ENCODE results near the gene FAM181B. TPM values are rescaled to one million over a fixed set of nuclear protein-coding genes. Genes with fewer than 3 reads are reported as not detected.
"Not testable (repeated sequence)": the region's sequence is repeated elsewhere in the genome, so short reads cannot be mapped to it uniquely, and the experiment has no call there.

The FAM181B gene
- total RNA-seq, 1 experiment from 2014 or later, result 0.69 TPM

DNA sequence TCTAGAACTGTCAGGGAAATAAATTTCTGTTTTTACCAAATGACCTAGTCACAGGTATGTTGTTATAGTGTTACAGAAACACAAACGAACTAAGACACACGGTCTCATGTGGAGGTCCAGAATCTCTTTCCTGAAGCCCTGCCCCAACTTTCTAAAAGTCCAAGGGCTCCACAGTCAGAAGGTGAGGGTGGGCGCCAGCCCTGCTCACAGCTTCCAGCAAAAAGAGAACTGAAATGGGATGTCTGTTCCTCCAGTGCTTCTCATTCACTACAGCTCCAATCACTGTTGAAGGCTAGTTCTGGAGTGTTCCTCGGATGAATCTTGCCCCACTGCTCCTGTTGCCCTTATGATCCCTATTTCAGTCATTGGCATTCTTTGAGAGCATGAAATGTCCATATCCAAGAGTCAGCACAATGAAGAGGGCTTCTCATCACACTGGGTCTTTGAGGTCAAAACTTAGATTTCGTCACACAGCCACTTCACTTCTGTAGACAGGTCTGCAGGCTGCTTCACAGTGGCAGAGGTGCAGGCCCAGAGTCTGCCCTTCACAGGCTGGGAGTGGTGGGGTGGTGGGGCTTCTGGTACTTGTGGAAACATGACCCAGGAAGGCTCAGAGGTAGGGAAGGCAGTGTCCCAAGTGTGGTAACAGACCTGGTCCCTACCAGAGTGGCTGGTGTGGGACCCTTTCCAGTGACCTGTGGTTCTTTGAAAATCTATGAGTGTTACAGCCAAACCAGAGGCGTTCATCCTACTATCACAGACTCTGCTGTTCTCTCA lies 34.9 kb downstream of the FAM181B start:
- H3K9me3 ChIP-seq (ENCODE audit: control insufficient read depth, insufficient read depth, low read depth, low read length), result no peaks in the 10 kb centered on the region
- no peak overlapping the region for H3K27ac ChIP-seq (ENCODE audit: low read length)
- intact Hi-C loops (cut with micrococcal nuclease; ENCODE audit: unreplicated experiment), result loop anchor here (5.0 kb wide), 1 partner anchor 1056 kb away; no protein-coding TSS in a partner anchor
- ChIA-PET POLR2A (no interaction called here), CTCF (interaction anchor here (0.6 kb wide), 1 partner anchor 168 kb away, joined by 3 read pairs; no protein-coding TSS in a partner anchor)
- no peaks in the 10 kb centered on the region for H3K4me1 ChIP-seq (ENCODE audit: control insufficient read depth, insufficient read depth, low read length)
- in situ Hi-C loops (cut with HindIII; ENCODE audit: low pct_unique_long_range_greater_than_20kb, low sequenced_read_pairs), result no loop called here
- BruUV-seq (replicated peaks), result no TSS peak
- H3K36me3 ChIP-seq (ENCODE audit: control insufficient read depth, insufficient read depth, low read length), result no peaks in the 10 kb centered on the region
- no peak for DNase-seq (ENCODE audit: low read depth, low spot score)
- no peak overlapping the region for H3K4me3 ChIP-seq (ENCODE audit: low read depth in 2 of 2, low read length in 2 of 2)
- TF ChIP-seq TCF7L2 (IDR thresholded peaks at IDR 0.05; ENCODE audit: low read depth, low read length) (no peak), SIN3A (IDR thresholded peaks at IDR 0.05; ENCODE audit: borderline replicate concordance, insufficient read depth, low read depth, low read length) (no peak), POLR2AphosphoS5 (IDR thresholded peaks at IDR 0.05; ENCODE audit: low read depth, low read length) (no peak)
- TF ChIP-seq, protein P1, sequence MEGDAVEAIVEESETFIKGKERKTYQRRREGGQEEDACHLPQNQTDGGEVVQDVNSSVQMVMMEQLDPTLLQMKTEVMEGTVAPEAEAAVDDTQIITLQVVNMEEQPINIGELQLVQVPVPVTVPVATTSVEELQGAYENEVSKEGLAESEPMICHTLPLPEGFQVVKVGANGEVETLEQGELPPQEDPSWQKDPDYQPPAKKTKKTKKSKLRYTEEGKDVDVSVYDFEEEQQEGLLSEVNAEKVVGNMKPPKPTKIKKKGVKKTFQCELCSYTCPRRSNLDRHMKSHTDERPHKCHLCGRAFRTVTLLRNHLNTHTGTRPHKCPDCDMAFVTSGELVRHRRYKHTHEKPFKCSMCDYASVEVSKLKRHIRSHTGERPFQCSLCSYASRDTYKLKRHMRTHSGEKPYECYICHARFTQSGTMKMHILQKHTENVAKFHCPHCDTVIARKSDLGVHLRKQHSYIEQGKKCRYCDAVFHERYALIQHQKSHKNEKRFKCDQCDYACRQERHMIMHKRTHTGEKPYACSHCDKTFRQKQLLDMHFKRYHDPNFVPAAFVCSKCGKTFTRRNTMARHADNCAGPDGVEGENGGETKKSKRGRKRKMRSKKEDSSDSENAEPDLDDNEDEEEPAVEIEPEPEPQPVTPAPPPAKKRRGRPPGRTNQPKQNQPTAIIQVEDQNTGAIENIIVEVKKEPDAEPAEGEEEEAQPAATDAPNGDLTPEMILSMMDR (IDR thresholded peaks at IDR 0.05), result no peak
- TF ChIP-seq, protein P2, sequence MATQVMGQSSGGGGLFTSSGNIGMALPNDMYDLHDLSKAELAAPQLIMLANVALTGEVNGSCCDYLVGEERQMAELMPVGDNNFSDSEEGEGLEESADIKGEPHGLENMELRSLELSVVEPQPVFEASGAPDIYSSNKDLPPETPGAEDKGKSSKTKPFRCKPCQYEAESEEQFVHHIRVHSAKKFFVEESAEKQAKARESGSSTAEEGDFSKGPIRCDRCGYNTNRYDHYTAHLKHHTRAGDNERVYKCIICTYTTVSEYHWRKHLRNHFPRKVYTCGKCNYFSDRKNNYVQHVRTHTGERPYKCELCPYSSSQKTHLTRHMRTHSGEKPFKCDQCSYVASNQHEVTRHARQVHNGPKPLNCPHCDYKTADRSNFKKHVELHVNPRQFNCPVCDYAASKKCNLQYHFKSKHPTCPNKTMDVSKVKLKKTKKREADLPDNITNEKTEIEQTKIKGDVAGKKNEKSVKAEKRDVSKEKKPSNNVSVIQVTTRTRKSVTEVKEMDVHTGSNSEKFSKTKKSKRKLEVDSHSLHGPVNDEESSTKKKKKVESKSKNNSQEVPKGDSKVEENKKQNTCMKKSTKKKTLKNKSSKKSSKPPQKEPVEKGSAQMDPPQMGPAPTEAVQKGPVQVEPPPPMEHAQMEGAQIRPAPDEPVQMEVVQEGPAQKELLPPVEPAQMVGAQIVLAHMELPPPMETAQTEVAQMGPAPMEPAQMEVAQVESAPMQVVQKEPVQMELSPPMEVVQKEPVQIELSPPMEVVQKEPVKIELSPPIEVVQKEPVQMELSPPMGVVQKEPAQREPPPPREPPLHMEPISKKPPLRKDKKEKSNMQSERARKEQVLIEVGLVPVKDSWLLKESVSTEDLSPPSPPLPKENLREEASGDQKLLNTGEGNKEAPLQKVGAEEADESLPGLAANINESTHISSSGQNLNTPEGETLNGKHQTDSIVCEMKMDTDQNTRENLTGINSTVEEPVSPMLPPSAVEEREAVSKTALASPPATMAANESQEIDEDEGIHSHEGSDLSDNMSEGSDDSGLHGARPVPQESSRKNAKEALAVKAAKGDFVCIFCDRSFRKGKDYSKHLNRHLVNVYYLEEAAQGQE (IDR thresholded peaks at IDR 0.05; ENCODE audit: insufficient read depth in 1 of 2, low read depth in 2 of 2, low read length in 1 of 2), result no peak
- H3K27me3 ChIP-seq (ENCODE audit: control insufficient read depth, insufficient read depth, low read length), result 0 out of 2 replicates have a peak, but pooled peaks cover 4% of the 10 kb centered on the region
- ATAC-seq, result no peak

DNA sequence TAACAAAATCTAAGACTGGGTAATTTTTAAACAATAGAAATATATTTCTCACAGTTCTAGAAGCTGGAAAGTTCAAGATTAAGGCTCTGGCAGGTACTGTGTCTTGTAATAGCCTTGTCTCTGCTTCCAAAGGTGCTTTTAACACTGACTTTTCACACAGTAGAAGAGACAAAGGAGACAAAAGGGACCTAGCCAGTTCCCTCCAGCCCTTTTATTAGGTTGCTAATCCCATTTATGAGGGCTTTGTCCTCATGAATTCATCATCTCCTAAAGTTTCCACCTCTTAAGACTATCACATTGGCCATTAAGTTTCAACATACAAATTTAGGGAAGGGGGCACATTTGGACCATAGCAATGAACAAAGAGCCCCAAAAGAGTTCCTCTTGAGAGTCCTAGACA lies 40.7 kb downstream of the FAM181B start:
- intact Hi-C loops (cut with micrococcal nuclease; ENCODE audit: unreplicated experiment), result no loop called here
- Histone ChIP-seq H3K27me3 (ENCODE audit: control insufficient read depth, insufficient read depth, low read length) (peaks cover 18% of the 10 kb centered on the region), H3K36me3 (ENCODE audit: control insufficient read depth, insufficient read depth, low read length) (no peaks in the 10 kb centered on the region), H3K4me3 (ENCODE audit: low read depth in 2 of 2, low read length in 2 of 2) (no peak overlapping the region), H3K27ac (ENCODE audit: low read length) (no peak overlapping the region), H3K9me3 (ENCODE audit: control insufficient read depth, insufficient read depth, low read depth, low read length) (no peaks in the 10 kb centered on the region), H3K4me1 (ENCODE audit: control insufficient read depth, insufficient read depth, low read length) (no peaks in the 10 kb centered on the region)
- TF ChIP-seq SIN3A (IDR thresholded peaks at IDR 0.05; ENCODE audit: borderline replicate concordance, insufficient read depth, low read depth, low read length), result no peak
- TF ChIP-seq, protein P2 (IDR thresholded peaks at IDR 0.05; ENCODE audit: insufficient read depth in 1 of 2, low read depth in 2 of 2, low read length in 1 of 2), result no peak
- TF ChIP-seq, protein P1 (IDR thresholded peaks at IDR 0.05), result no peak
- TF ChIP-seq TCF7L2 (IDR thresholded peaks at IDR 0.05; ENCODE audit: low read depth, low read length), result no peak
- no peak for TF ChIP-seq POLR2AphosphoS5 (IDR thresholded peaks at IDR 0.05; ENCODE audit: low read depth, low read length)
- in situ Hi-C loops (cut with HindIII; ENCODE audit: low pct_unique_long_range_greater_than_20kb, low sequenced_read_pairs), result no loop called here
- ChIA-PET POLR2A (no interaction called here), CTCF (no interaction called here)
- no peak for DNase-seq (ENCODE audit: low read depth, low spot score)
- ATAC-seq, result no peak
- no TSS peak for BruUV-seq (replicated peaks)

DNA sequence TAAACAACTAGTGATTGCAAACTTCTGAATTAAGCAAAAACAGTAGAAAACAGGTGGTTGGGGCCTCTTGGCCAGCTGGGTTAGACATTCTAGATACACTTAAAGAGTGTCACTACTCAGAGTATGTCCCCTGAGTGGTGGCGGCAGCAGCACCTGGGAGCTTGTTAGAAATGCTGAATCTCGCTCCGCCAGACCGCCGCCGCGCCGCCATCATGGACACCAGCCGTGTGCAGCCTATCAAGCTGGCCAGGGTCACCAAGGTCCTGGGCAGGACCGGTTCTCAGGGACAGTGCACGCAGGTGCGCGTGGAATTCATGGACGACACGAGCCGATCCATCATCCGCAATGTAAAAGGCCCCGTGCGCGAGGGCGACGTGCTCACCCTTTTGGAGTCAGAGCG lies 44.3 kb downstream of the FAM181B start:
- POLR2A ChIA-PET; H3K36me3 ChIP-seq (ENCODE audit: control insufficient read depth, insufficient read depth, low read length); H3K27ac ChIP-seq (ENCODE audit: low read length); intact Hi-C loops (cut with micrococcal nuclease; ENCODE audit: unreplicated experiment); in situ Hi-C loops (cut with HindIII; ENCODE audit: low pct_unique_long_range_greater_than_20kb, low sequenced_read_pairs); H3K4me1 ChIP-seq (ENCODE audit: control insufficient read depth, insufficient read depth, low read length); ATAC-seq; H3K9me3 ChIP-seq (ENCODE audit: control insufficient read depth, insufficient read depth, low read depth, low read length); BruUV-seq (replicated peaks); DNase-seq (ENCODE audit: low read depth, low spot score); H3K4me3 ChIP-seq (ENCODE audit: low read depth in 2 of 2, low read length in 2 of 2); CTCF ChIA-PET: not testable (repeated sequence)
- H3K27me3 ChIP-seq (ENCODE audit: control insufficient read depth, insufficient read depth, low read length), result peaks cover 40% of the 10 kb centered on the region

Measured in Panc1 (cell line).